ENCODE results near the gene TIMM17A.

TIMM17A gene

GRCh38 chr1:201983380-201983805 is 28.1 kb downstream of the TIMM17A start:
- H4K12ac ChIP-seq (ENCODE audit: low read depth, low read length): peak overlapping the region; percentile 39
- H3K4ac ChIP-seq (ENCODE audit: low read depth, low read length): no peak overlapping the region
- no peak overlapping the region for H3K18ac ChIP-seq (ENCODE audit: low read length)
- peaks cover 2 to 4% of the 10 kb centered on the region in 2 experiments for H3K4me1 ChIP-seq (ENCODE audit: control insufficient read depth in 1 of 2, insufficient read depth in 2 of 2, low read length in 2 of 2)
- H3K79me1 ChIP-seq (ENCODE audit: low read length): peaks cover 6% of the 10 kb centered on the region
- H2AFZ ChIP-seq (ENCODE audit: insufficient read depth, low read length, poor library complexity): peak overlapping the region; percentile 87
- H2BK5ac ChIP-seq (ENCODE audit: low read depth, low read length, poor library complexity): no peak overlapping the region
- peaks cover 0 to under 1% of the 10 kb centered on the region in 2 experiments for H3K36me3 ChIP-seq (ENCODE audit: control insufficient read depth in 1 of 2, insufficient read depth in 2 of 2, low read length in 2 of 2)
- H2BK120ac ChIP-seq (ENCODE audit: insufficient read depth, low read length, poor library complexity): no peak overlapping the region
- WGBS (ENCODE audit: extremely low coverage, insufficient coverage, insufficient read length): no CpG with 5 or more reads among the region's 11 CpGs
- no peak overlapping the region for H3K23ac ChIP-seq (ENCODE audit: low read length)
- H3K9ac ChIP-seq (ENCODE audit: low read length): peak overlapping the region; percentile 73
- peaks cover 11% of the 10 kb centered on the region for H3K79me2 ChIP-seq (ENCODE audit: control insufficient read depth, insufficient read depth, low read length, poor library complexity)
- DNase-seq: peak in 1 of 2 donors; percentile 87
- peak overlapping the region; percentile 98 for H4K8ac ChIP-seq (ENCODE audit: low read depth, low read length)
- peak overlapping the region; percentile 65 for H3K27ac ChIP-seq (ENCODE audit: low read depth, low read length)
- H2AK5ac ChIP-seq (ENCODE audit: low read length): no peak overlapping the region
- peak overlapping the region; percentile 89 for H3K4me2 ChIP-seq (ENCODE audit: low read length)
- H2BK12ac ChIP-seq (ENCODE audit: low read length): no peak overlapping the region
- H3K4me3 ChIP-seq (ENCODE audit: low read depth, low read length): peak overlapping the region; percentile 94
- peak overlapping the region; percentile 86 for H4K91ac ChIP-seq (ENCODE audit: low read depth, low read length)
- peak overlapping the region; percentile 57 for H3K14ac ChIP-seq (ENCODE audit: low read length)
- H3K27me3 ChIP-seq (ENCODE audit: insufficient read depth, low read length): no peaks in the 10 kb centered on the region
- H3K9me3 ChIP-seq (ENCODE audit: insufficient read depth, low read depth, low read length): no peaks in the 10 kb centered on the region

- Histone ChIP-seq H3K27ac (ENCODE audit: low read depth, low read length) (no peak overlapping the region), H3K79me1 (ENCODE audit: low read length) (peaks cover 6% of the 10 kb centered on the region), H3K14ac (ENCODE audit: low read length) (no peak overlapping the region), H3K18ac (ENCODE audit: low read length) (no peak overlapping the region), H2BK5ac (ENCODE audit: low read depth, low read length, poor library complexity) (no peak overlapping the region), H2AK5ac (ENCODE audit: low read length) (no peak overlapping the region), H2AFZ (ENCODE audit: insufficient read depth, low read length, poor library complexity) (no peak overlapping the region), H3K36me3 (ENCODE audit: control insufficient read depth in 1 of 2, insufficient read depth in 2 of 2, low read length in 2 of 2) (peaks cover 5 to 9% of the 10 kb centered on the region in 2 experiments), H3K9me3 (ENCODE audit: insufficient read depth, low read depth, low read length) (no peaks in the 10 kb centered on the region), H4K91ac (ENCODE audit: low read depth, low read length) (no peak overlapping the region), H3K4ac (ENCODE audit: low read depth, low read length) (peak overlapping the region; percentile 49), H2BK120ac (ENCODE audit: insufficient read depth, low read length, poor library complexity) (no peak overlapping the region), H4K8ac (ENCODE audit: low read depth, low read length) (no peak overlapping the region), H3K23ac (ENCODE audit: low read length) (no peak overlapping the region), H3K9ac (ENCODE audit: low read length) (no peak overlapping the region), H4K12ac (ENCODE audit: low read depth, low read length) (no peak overlapping the region), H3K4me2 (ENCODE audit: low read length) (no peak overlapping the region), H3K4me3 (ENCODE audit: low read depth, low read length) (no peak overlapping the region), H2BK12ac (ENCODE audit: low read length) (no peak overlapping the region), H3K27me3 (ENCODE audit: insufficient read depth, low read length) (no peaks in the 10 kb centered on the region), H3K4me1 (ENCODE audit: control insufficient read depth in 1 of 2, insufficient read depth in 2 of 2, low read length in 2 of 2) (peaks cover 2 to 4% of the 10 kb centered on the region in 2 experiments), H3K79me2 (ENCODE audit: control insufficient read depth, insufficient read depth, low read length, poor library complexity) (peaks cover 11% of the 10 kb centered on the region)
- DNase-seq: no peak
- no CpG with 5 or more reads among the region's 3 CpGs for WGBS (ENCODE audit: extremely low coverage, insufficient coverage, insufficient read length)
These were observed 29.1 kb downstream of the TIMM17A start for GRCh38 chr1:201984446-201984845.

- Histone ChIP-seq H3K4ac (ENCODE audit: low read depth, low read length) (no peak overlapping the region), H2BK12ac (ENCODE audit: low read length) (no peak overlapping the region), H3K14ac (ENCODE audit: low read length) (no peak overlapping the region), H3K79me2 (ENCODE audit: control insufficient read depth, insufficient read depth, low read length, poor library complexity) (peaks cover 11% of the 10 kb centered on the region), H3K9ac (ENCODE audit: low read length) (no peak overlapping the region), H3K4me2 (ENCODE audit: low read length) (no peak overlapping the region), H4K12ac (ENCODE audit: low read depth, low read length) (no peak overlapping the region), H3K36me3 (ENCODE audit: control insufficient read depth in 1 of 2, insufficient read depth in 2 of 2, low read length in 2 of 2) (peaks cover 10 to 16% of the 10 kb centered on the region in 2 experiments), H3K23ac (ENCODE audit: low read length) (no peak overlapping the region), H2AK5ac (ENCODE audit: low read length) (no peak overlapping the region), H2BK120ac (ENCODE audit: insufficient read depth, low read length, poor library complexity) (no peak overlapping the region), H3K4me3 (ENCODE audit: low read depth, low read length) (no peak overlapping the region), H3K79me1 (ENCODE audit: low read length) (peaks cover 6% of the 10 kb centered on the region), H3K18ac (ENCODE audit: low read length) (no peak overlapping the region), H4K8ac (ENCODE audit: low read depth, low read length) (no peak overlapping the region), H3K27ac (ENCODE audit: low read depth, low read length) (no peak overlapping the region), H3K27me3 (ENCODE audit: insufficient read depth, low read length) (no peaks in the 10 kb centered on the region), H2AFZ (ENCODE audit: insufficient read depth, low read length, poor library complexity) (no peak overlapping the region), H3K4me1 (ENCODE audit: control insufficient read depth in 1 of 2, insufficient read depth in 2 of 2, low read length in 2 of 2) (peaks cover 2 to 4% of the 10 kb centered on the region in 2 experiments), H2BK5ac (ENCODE audit: low read depth, low read length, poor library complexity) (no peak overlapping the region), H3K9me3 (ENCODE audit: insufficient read depth, low read depth, low read length) (no peaks in the 10 kb centered on the region), H4K91ac (ENCODE audit: low read depth, low read length) (no peak overlapping the region)
- DNase-seq: no peak
- WGBS (ENCODE audit: extremely low coverage, insufficient coverage, insufficient read length): no CpG with 5 or more reads among the region's 2 CpGs
These were observed 30.1 kb downstream of the TIMM17A start for GRCh38 chr1:201985355-201985754.

GRCh38 chr1:201988601-201989000 is 33.3 kb downstream of the TIMM17A start:
- no CpG with 5 or more reads among the region's 7 CpGs for WGBS (ENCODE audit: extremely low coverage, insufficient coverage, insufficient read length)

More at GRCh38 chr1:201988601-201989000, 33.3 kb downstream of the TIMM17A start:
- Histone ChIP-seq H3K18ac (ENCODE audit: low read length) (no peak overlapping the region), H2AFZ (ENCODE audit: insufficient read depth, low read length, poor library complexity) (no peak overlapping the region), H3K27me3 (ENCODE audit: insufficient read depth, low read length) (no peaks in the 10 kb centered on the region), H3K4me3 (ENCODE audit: low read depth, low read length) (no peak overlapping the region), H4K8ac (ENCODE audit: low read depth, low read length) (no peak overlapping the region), H4K12ac (ENCODE audit: low read depth, low read length) (no peak overlapping the region), H3K79me1 (ENCODE audit: low read length) (no peaks in the 10 kb centered on the region), H4K91ac (ENCODE audit: low read depth, low read length) (no peak overlapping the region), H2BK120ac (ENCODE audit: insufficient read depth, low read length, poor library complexity) (no peak overlapping the region), H3K4me1 (ENCODE audit: control insufficient read depth in 1 of 2, insufficient read depth in 2 of 2, low read length in 2 of 2) (peaks cover 2 to 4% of the 10 kb centered on the region in 2 experiments), H3K14ac (ENCODE audit: low read length) (no peak overlapping the region), H3K79me2 (ENCODE audit: control insufficient read depth, insufficient read depth, low read length, poor library complexity) (peaks cover 6% of the 10 kb centered on the region), H3K9me3 (ENCODE audit: insufficient read depth, low read depth, low read length) (no peaks in the 10 kb centered on the region), H3K36me3 (ENCODE audit: control insufficient read depth in 1 of 2, insufficient read depth in 2 of 2, low read length in 2 of 2) (peaks cover 22 to 31% of the 10 kb centered on the region in 2 experiments), H3K27ac (ENCODE audit: low read depth, low read length) (no peak overlapping the region), H3K23ac (ENCODE audit: low read length) (no peak overlapping the region), H3K9ac (ENCODE audit: low read length) (no peak overlapping the region), H3K4me2 (ENCODE audit: low read length) (no peak overlapping the region), H3K4ac (ENCODE audit: low read depth, low read length) (no peak overlapping the region), H2BK12ac (ENCODE audit: low read length) (no peak overlapping the region), H2AK5ac (ENCODE audit: low read length) (no peak overlapping the region), H2BK5ac (ENCODE audit: low read depth, low read length, poor library complexity) (no peak overlapping the region)
- no peak for DNase-seq
